PC-3 (cell line): ENCODE measurements around the gene PASK. TPM values are rescaled to one million over a fixed set of nuclear protein-coding genes. Genes with fewer than 3 reads are reported as not detected.
A peak's percentile ranks its signal among the peaks of the same experiment; 100 is the strongest.

Experiments used
- ATAC-seq: fragments of 200-7000 bp; cut with Tn5 transposase; 2 replicates; pipeline ENCODE4 v1.9.1; 2020; ENCODE audit warnings: mild to moderate bottlenecking, moderate library complexity
- BruUV-seq: library from RNA; stranded (reverse); fragments of 400-500 nt; replicated peaks from 2 replicates; lab custom pipeline; 2021; lab: Mats Ljungman, UMichigan
- CTCF ChIA-PET: fragments of 300-600 bp; sonication (Branson Sonifier 250); formaldehyde crosslinking; loops from one replicate; lab custom pipeline; 2022; ENCODE audit warnings: antibody characterized with exemption; lab: Charles Lee
- POLR2A ChIA-PET: fragments of 300-600 bp; sonication (Branson Sonifier 250); formaldehyde crosslinking; loops from one replicate; lab custom pipeline; 2022; ENCODE audit warnings: antibody characterized with exemption; ENCODE audit not compliant: unreplicated experiment; lab: Charles Lee
- DNase-seq: peaks from one replicate; pipeline ENCODE4 v3.0.0-alpha.2; 2015
- H2AFZ ChIP-seq: fragments of 300-600 bp; sonication (generic); 2 replicates; pipeline ENCODE4 v1.6.0; 2016; ENCODE audit warnings: antibody characterized with exemption, low read length
- H3F3A ChIP-seq: fragments of 300-600 bp; sonication (generic); one replicate; pipeline ENCODE4 v1.6.0; 2017; ENCODE audit warnings: antibody characterized with exemption, low read length, control low read depth, mild to moderate bottlenecking; ENCODE audit not compliant: unreplicated experiment
- H3K27ac ChIP-seq: fragments of 300-600 bp; sonication (generic); 2 replicates; pipeline ENCODE4 v1.5.1; 2016; ENCODE audit warnings: mild to moderate bottlenecking, low read length
- H3K27me3 ChIP-seq: fragments of 300-600 bp; sonication (generic); 2 replicates; pipeline ENCODE4 v1.6.1; 2016; ENCODE audit warnings: low read length, mixed read lengths
- H3K36me3 ChIP-seq: fragments of 300-600 bp; sonication (generic); 2 replicates; pipeline ENCODE4 v1.6.1; 2016; ENCODE audit warnings: low read depth, mixed run types, low read length, mixed read lengths
- H3K4me1 ChIP-seq: fragments of 300-600 bp; sonication (generic); 2 replicates; pipeline ENCODE4 v1.5.1; 2016; ENCODE audit warnings: low read length; ENCODE audit not compliant: insufficient read depth
- H3K4me2 ChIP-seq: fragments of 300-600 bp; sonication (generic); 2 replicates; pipeline ENCODE4 v1.6.0; 2016; ENCODE audit warnings: low read length
- H3K4me3 ChIP-seq: fragments of 300-600 bp; sonication (generic); 2 replicates; pipeline ENCODE4 v1.5.1; 2016; ENCODE audit warnings: mild to moderate bottlenecking, low read length, mixed read lengths
- H3K79me2 ChIP-seq: fragments of 300-600 bp; sonication (generic); 2 replicates; pipeline ENCODE4 v1.6.1; 2017; ENCODE audit warnings: low read length, mixed read lengths
- H3K9ac ChIP-seq: fragments of 300-600 bp; sonication (generic); 2 replicates; pipeline ENCODE4 v1.6.0; 2016; ENCODE audit warnings: mild to moderate bottlenecking, low read length
- H3K9me2 ChIP-seq: fragments of 300-600 bp; sonication (generic); replicated peaks from 2 replicates; pipeline ENCODE4 v1.6.1; 2016; ENCODE audit warnings: mixed run types, low read length, mixed read lengths
- H3K9me3 ChIP-seq: fragments of 300-600 bp; sonication (generic); 2 replicates; pipeline ENCODE4 v1.6.1; 2016; ENCODE audit warnings: low read length, mixed read lengths
- H4K20me1 ChIP-seq: fragments of 300-600 bp; sonication (generic); 2 replicates; pipeline ENCODE4 v1.6.1; 2016; ENCODE audit warnings: low read length, mixed read lengths
- EZH2 ChIP-seq: fragments of 300-600 bp; sonication (generic); IDR thresholded peaks from one replicate; pipeline ENCODE4 v1.6.1; 2017; ENCODE audit warnings: antibody characterized with exemption, mild to moderate bottlenecking, low read length; ENCODE audit not compliant: unreplicated experiment
- EZH2phosphoT487 ChIP-seq: fragments of 300-600 bp; sonication (generic); IDR thresholded peaks from 2 replicates; pipeline ENCODE4 v1.6.1; 2018; ENCODE audit warnings: mild to moderate bottlenecking, antibody characterized with exemption, low read length, borderline replicate concordance
- intact Hi-C: fragments of 100-400 bp; cut with micrococcal nuclease; formaldehyde crosslinking; loops from 2 replicates; pipeline ENCODE4 v1.9.0; 2023
- total RNA-seq: library from RNA; depleted of rRNA; stranded (reverse); fragments of >200 nt; gene quantifications from 2 replicates; pipeline ENCODE4 v1.2.3, GENCODE V29; 2014
- TF ChIP-seq, protein P1 (sequence below): fragments of 300-600 bp; sonication (generic); conservative IDR thresholded peaks from 2 replicates; pipeline ENCODE4 v1.5.1; 2017; ENCODE audit warnings: antibody characterized with exemption, low read depth, mild to moderate bottlenecking, low read length

Gene PASK
- total RNA-seq, 1 experiment from 2014 or later, result 4.1 TPM

DNA sequence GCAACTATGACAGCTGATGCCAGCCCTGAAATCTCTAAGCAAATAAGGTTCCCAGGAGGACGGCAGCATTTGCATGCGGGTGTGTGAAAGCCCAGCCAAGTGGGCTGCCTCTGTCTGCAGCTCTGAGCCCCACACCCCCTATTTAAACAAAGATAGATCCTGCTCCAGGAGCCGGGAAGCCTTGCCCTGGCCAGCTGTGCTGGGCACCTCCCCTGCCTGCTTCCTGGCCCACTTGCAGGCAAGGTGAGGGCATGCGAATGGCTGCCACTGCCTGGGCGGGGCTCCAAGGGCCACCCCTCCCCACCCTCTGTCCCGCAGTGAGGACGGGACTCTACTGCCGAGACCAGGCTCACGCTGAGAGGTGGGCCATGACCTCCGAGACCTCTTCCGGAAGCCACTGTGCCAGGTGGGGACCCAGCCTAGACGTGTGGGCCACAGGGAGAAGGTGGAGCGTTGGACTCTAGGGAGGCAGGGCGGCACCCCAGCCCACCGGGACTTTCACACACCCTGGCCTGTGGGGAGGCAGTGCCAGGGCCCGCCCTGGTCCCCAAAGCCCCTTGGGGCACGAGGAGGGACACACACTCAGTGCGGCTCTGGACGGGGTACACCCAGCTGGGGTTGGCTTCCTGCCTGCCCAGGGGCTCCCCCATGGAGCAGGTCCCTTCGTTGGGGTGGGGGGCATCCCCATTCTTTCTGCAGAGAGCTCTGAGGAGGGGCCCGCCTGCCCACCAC lies 39.3 kb upstream of the PASK start, which contains the start of gene ANO7:
Gene ANO7, plus strand, starts transcription at position 317 of the 732 bp plus-strand sequence. CDS start 1,387 bp downstream, outside the sequence.
- Histone ChIP-seq H3K27ac (no peak within 1 kb of the TSS), H3K9me2 (no peaks in the 10 kb centered on the region), H4K20me1 (no peaks in the 10 kb centered on the region), H3K9ac (no peak within 1 kb of the TSS), H3K4me2 (no peak within 1 kb of the TSS), H3K4me3 (no peak within 1 kb of the TSS), H3K36me3 (no peaks in the 10 kb centered on the region), H3K4me1 (no peaks in the 10 kb centered on the region), H2AFZ (no peak within 1 kb of the TSS), H3K27me3 (no peaks in the 10 kb centered on the region), H3K79me2 (no peaks in the 10 kb centered on the region), H3F3A (no peaks in the 10 kb centered on the region), H3K9me3 (no peaks in the 10 kb centered on the region)
- DNase-seq (peak; percentile 5), ATAC-seq (peak; percentile 59)
- ChIA-PET CTCF (no interaction called here), POLR2A (no interaction called here)
- intact Hi-C loops, result no loop called here
- TF ChIP-seq EZH2 (no peak), EZH2phosphoT487 (no peak)
- TF ChIP-seq, protein P1, sequence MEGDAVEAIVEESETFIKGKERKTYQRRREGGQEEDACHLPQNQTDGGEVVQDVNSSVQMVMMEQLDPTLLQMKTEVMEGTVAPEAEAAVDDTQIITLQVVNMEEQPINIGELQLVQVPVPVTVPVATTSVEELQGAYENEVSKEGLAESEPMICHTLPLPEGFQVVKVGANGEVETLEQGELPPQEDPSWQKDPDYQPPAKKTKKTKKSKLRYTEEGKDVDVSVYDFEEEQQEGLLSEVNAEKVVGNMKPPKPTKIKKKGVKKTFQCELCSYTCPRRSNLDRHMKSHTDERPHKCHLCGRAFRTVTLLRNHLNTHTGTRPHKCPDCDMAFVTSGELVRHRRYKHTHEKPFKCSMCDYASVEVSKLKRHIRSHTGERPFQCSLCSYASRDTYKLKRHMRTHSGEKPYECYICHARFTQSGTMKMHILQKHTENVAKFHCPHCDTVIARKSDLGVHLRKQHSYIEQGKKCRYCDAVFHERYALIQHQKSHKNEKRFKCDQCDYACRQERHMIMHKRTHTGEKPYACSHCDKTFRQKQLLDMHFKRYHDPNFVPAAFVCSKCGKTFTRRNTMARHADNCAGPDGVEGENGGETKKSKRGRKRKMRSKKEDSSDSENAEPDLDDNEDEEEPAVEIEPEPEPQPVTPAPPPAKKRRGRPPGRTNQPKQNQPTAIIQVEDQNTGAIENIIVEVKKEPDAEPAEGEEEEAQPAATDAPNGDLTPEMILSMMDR, result no peak
- BruUV-seq, result no TSS peak

DNA sequence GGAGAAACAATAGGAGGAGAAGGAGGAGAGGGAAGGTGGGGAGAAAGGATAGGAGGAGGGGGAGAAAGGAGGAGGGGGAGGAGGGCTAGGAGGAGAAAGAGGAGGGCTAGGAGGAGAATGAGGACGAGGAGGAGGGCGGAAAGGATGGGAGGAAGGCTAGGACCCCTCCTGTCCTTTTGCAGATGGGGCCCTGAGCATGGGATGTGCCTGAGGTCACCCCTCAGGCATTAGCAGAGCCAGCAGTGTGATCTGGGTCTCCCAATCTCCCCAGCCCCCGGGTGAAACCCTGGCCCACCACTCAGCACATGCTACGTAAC lies 38.6 kb upstream of the PASK start:
- H3K4me3 ChIP-seq, result no peak overlapping the region

More for the DNA sequence above, 38.6 kb upstream of the PASK start:
- intact Hi-C loops, result no loop called here
- no peaks in the 10 kb centered on the region for H4K20me1 ChIP-seq
- no peaks in the 10 kb centered on the region for H3K9me3 ChIP-seq
- no peak overlapping the region for H2AFZ ChIP-seq
- H3K27me3 ChIP-seq, result no peaks in the 10 kb centered on the region
- H3K9me2 ChIP-seq, result no peaks in the 10 kb centered on the region
- no peaks in the 10 kb centered on the region for H3K4me1 ChIP-seq
- no peak overlapping the region for H3K27ac ChIP-seq
- H3K36me3 ChIP-seq, result no peaks in the 10 kb centered on the region
- H3K9ac ChIP-seq, result no peak overlapping the region
- H3F3A ChIP-seq, result no peaks in the 10 kb centered on the region
- POLR2A ChIA-PET, result no interaction called here
- TF ChIP-seq EZH2phosphoT487 (no peak), EZH2 (no peak)
- TF ChIP-seq, protein P1, result no peak
- no peak overlapping the region for H3K4me2 ChIP-seq
- DNase-seq (no peak), ATAC-seq (no peak)
- BruUV-seq, result no TSS peak
- CTCF ChIA-PET, result no interaction called here
- no peaks in the 10 kb centered on the region for H3K79me2 ChIP-seq
